ENCODE results near the gene NACC1. TPM values are rescaled to one million over a fixed set of nuclear protein-coding genes. Genes with fewer than 3 reads are reported as not detected.

The NACC1 gene
- polyA plus RNA-seq, 2 of the 4 experiments (the other 2 are of a cell fraction): 26.1 to 37.9 TPM

DNA sequence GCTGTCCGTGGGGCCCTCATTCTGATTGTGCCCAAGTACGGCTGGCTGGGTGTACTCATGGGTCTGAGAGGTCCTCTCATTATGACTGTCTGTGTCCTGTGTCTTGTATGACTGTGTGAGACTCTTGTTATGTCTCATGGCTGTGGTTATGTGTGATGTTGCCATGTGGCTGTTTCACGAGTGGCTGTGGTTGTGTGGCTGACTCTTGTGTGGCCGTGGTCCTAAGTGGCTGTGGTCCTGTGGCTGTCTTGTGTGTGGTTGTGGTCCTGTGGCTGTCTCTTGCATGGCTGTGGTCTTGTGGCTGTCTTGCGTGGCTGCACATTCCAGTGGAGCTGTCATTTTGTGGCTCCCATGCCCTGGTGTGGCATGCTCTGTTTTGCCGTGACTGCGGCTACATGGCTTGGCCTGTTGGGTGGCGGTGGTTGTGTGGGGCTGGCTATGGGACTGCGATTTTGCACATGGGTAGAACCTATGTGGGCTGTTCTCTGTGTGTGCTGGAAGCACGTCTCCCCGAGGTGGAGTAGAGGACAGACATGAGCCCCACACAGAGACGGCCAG, 18.0 kb upstream of the NACC1 start:
- ChIA-PET POLR2A (no interaction called here), CTCF (interaction anchor here (1.3 to 3.3 kb wide), 4 partner anchors 14 to 163 kb away, joined by 3 to 15 read pairs (median 4); no protein-coding TSS in a partner anchor)
- Histone ChIP-seq H3K4me3 (no peak overlapping the region), H3K9me3 (no peaks in the 10 kb centered on the region), H3K4me2 (no peak overlapping the region), H3K27ac (no peak overlapping the region), H3K4me1 (peaks cover 14% of the 10 kb centered on the region; the same call in 2 of the 3 replicates)
- no peak for ATAC-seq
- 75% methylated on average over 5 of the region's 12 CpGs for WGBS (ENCODE audit: missing lambda C conversion rate)
- DNase-seq (ENCODE audit: low read depth in 1 of 2, low spot score in 1 of 2): peak in 1 of 2 experiments; percentile 19
- FAIRE-seq: no peak
- TF ChIP-seq ZFP36 (IDR thresholded peaks at IDR 0.05; ENCODE audit: borderline replicate concordance, partially characterized antibody) (no peak), EHF (CRISPR knock-in tag; IDR thresholded peaks at IDR 0.05) (no peak), ZSCAN20 (CRISPR knock-in tag; IDR thresholded peaks at IDR 0.05) (no peak), SREBF2 (IDR thresholded peaks at IDR 0.05) (no peak), HOXB13 (CRISPR knock-in tag; IDR thresholded peaks at IDR 0.05; ENCODE audit: low read depth) (no peak), POLR2A (IDR thresholded peaks at IDR 0.05; ENCODE audit: low read length) (no peak), SMC3 (IDR thresholded peaks at IDR 0.05) (no peak), NFE2L2 (conservative IDR thresholded peaks at IDR 0.05; ENCODE audit: low read length) (no peak), JUNB (IDR thresholded peaks at IDR 0.05) (no peak), POLR2AphosphoS2 (conservative IDR thresholded peaks at IDR 0.05; ENCODE audit: low read length) (no peak), TFCP2L1 (CRISPR knock-in tag; IDR thresholded peaks at IDR 0.05) (no peak), RNF2 (IDR thresholded peaks at IDR 0.05; ENCODE audit: borderline replicate concordance, low read depth) (no peak), PHF8 (IDR thresholded peaks at IDR 0.05; ENCODE audit: borderline replicate concordance, low read depth) (no peak), BHLHE40 (IDR thresholded peaks at IDR 0.05; ENCODE audit: low read depth, low read length) (no peak)

DNA sequence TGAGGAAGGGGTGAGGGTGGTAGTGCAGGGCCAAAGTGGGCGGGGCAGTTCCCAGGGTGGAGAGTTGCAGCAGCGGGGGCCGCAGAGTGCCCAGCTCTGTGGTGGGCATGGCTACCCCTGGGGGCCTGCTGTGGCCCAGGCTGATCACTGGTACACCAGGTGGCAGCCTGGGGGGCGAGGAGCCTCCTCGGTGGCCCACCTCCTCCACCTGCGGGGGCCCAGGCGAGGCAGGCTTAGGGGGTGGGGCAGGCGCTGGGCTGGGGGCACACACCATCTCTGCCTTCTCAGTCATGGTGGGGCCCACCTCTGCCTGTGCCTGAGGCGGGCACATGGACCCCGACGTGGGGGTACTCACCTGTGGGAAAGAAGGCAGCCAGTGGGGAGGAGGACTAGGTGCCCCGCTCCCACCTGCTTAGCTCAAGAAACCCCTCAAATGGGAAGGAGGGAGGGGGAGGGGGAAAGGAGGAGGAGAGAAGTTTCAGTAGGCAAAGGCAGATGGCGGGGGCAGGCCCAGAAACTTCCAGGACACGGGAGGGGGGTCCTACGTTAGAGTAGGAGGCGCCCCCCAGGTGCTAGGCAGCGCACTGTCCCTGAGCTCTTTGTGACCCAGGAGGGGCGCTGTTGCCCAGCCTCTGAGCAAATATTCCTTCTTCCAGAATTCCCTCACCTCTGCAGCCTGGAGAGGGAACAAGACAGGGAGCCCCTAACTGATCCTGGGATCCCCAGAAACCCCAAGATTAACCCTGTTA, 17.0 kb upstream of the NACC1 start:
- 62% methylated on average over 6 of the region's 18 CpGs for WGBS (ENCODE audit: missing lambda C conversion rate)
- Histone ChIP-seq H3K4me2 (no peak overlapping the region), H3K4me3 (no peak overlapping the region), H3K4me1 (peaks cover 5% of the 10 kb centered on the region; the same call in 1 of the 3 replicates), H3K9me3 (no peaks in the 10 kb centered on the region), H3K27ac (no peak overlapping the region)
- ATAC-seq (peak in 1 of 2 experiments; percentile 34; a peak in 2 of 6 replicates), DNase-seq (ENCODE audit: low read depth in 1 of 2, low spot score in 1 of 2) (peak in 1 of 2 experiments; percentile 24), FAIRE-seq (no peak)
- CTCF ChIA-PET: interaction anchor here (0.9 to 3.3 kb wide), 5 partner anchors 15 to 162 kb away, joined by 3 to 15 read pairs (median 3); no protein-coding TSS in a partner anchor
- POLR2A ChIA-PET: interaction anchor here (1.0 kb wide), 1 partner anchor 52 kb away, joined by 6 read pairs; no protein-coding TSS in a partner anchor
- TF ChIP-seq RAD21 (conservative IDR thresholded peaks at IDR 0.05 in 1 of 2, IDR thresholded peaks at IDR 0.05 in 1 of 2): peak in 1 of 2 experiments; percentile 39; a peak in 2 of 5 replicates
- no peak for TF ChIP-seq RFX5 (IDR thresholded peaks at IDR 0.05)
- no peak for TF ChIP-seq NR3C1 (IDR thresholded peaks at IDR 0.05)

DNA sequence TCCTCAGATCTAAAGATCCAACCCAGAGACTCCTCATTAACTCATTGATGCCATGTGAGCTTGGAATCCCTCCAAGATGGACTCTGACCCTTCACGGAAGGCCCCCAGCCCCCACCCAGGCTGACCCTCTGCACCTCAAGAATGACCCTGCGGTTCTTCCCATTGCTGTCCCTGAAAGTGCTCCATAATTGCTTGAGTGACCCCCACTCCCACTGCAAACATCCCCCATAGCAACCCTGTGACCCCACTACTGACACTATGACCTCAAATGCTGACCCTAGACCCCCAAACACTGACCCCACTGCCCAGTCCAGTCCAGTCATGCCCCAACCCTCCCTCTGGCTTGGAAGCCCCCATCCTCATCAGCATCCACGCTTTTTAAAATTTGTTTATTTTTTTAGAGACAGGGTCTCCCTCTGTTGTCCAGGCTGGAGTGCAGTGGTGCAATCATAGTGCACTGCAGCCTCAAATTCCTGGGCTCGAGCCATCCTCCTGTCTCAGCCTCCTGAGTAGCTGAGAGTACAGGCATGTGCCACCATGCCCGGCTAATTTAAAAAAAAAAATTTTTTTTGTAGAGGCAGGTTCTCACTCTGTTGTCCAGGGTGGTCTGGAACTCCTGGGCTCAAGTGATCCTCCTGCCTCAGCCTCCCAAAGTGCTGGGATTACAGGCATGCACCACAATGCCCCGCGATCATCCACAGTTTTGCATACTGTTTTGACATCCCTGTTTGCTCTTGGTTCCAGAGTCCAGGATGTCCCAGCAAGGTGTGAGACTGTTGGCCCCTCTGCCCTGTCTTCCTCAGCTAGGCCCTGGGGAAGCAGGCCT, 16.3 kb upstream of the NACC1 start:
- no peaks in the 10 kb centered on the region for H3K4me1 ChIP-seq
- FAIRE-seq: no peak
- TF ChIP-seq SMC3 (IDR thresholded peaks at IDR 0.05): no peak
- TF ChIP-seq HEYL (CRISPR knock-in tag; IDR thresholded peaks at IDR 0.05): no peak
- no peak for TF ChIP-seq JUNB (IDR thresholded peaks at IDR 0.05)
- 85% methylated on average over 6 of the region's 7 CpGs for WGBS (ENCODE audit: missing lambda C conversion rate)
- H3K9me3 ChIP-seq: no peaks in the 10 kb centered on the region
- no peak for DNase-seq (ENCODE audit: low read depth in 1 of 2, low spot score in 1 of 2)
- no peak overlapping the region for H3K4me3 ChIP-seq
- CTCF ChIA-PET: interaction anchor here (0.9 to 3.3 kb wide), 3 partner anchors 43 to 124 kb away, joined by 3 to 15 read pairs (median 3); no protein-coding TSS in a partner anchor
- ATAC-seq: peak in 1 of 2 experiments; percentile 13; a peak in 3 of 6 replicates
- POLR2A ChIA-PET: interaction anchor here (1.0 kb wide), 1 partner anchor 51 kb away, joined by 6 read pairs; no protein-coding TSS in a partner anchor
- H3K4me2 ChIP-seq: peak overlapping the region; percentile 58
- peak overlapping the region in 1 of 2 experiments; percentile 73; a peak in 2 of 6 replicates for H3K27ac ChIP-seq

DNA sequence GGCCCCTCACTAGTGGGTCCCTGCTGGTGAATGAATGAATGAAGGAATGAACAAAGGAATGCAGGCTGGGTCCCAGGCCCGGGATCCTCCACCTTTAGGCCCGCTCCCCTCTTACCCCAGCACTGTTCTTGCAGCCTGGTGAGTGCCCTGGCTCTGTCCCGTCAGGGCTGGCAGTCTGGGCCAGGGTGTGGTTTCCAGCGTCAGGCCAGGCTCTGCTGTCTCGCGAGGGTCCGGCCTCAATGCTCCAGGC, 15.7 kb upstream of the NACC1 start:
- CTCF ChIA-PET: interaction anchor here (3.3 kb wide), 1 partner anchor 124 kb away, joined by 15 read pairs; no protein-coding TSS in a partner anchor
- DNase-seq (ENCODE audit: low read depth in 1 of 2, low spot score in 1 of 2) (no peak), FAIRE-seq (no peak), ATAC-seq (peak; percentile 33 to 60; a peak in 3 of 6 replicates)
- TF ChIP-seq CBX8 (IDR thresholded peaks at IDR 0.05) (no peak), CHD2 (IDR thresholded peaks at IDR 0.05; ENCODE audit: low read length, partially characterized antibody) (peak; percentile 25)
- Histone ChIP-seq H3K9me3 (no peaks in the 10 kb centered on the region), H3K27ac (peak overlapping the region; percentile 30 to 73; a peak in 5 of 6 replicates), H3K4me3 (no peak overlapping the region), H3K4me1 (no peaks in the 10 kb centered on the region), H3K4me2 (peak overlapping the region; percentile 58)
- 88% methylated on average over 4 of the region's 7 CpGs for WGBS (ENCODE audit: missing lambda C conversion rate)
- POLR2A ChIA-PET: no interaction called here
